NT2/D1 (cell line): ENCODE measurements around the gene MEIS2.

Source experiments
- YY1 ChIP-seq: IDR thresholded peaks from 2 replicates; pipeline ENCODE4 v1.6.1; 2011; ENCODE audit not compliant: insufficient read length, insufficient read depth
- ZNF274 ChIP-seq: IDR thresholded peaks from 2 replicates; pipeline ENCODE4 v1.6.1; 2011; ENCODE audit warnings: mild to moderate bottlenecking, low read depth, low read length

- TF ChIP-seq YY1 (no peak), ZNF274 (no peak)
Measured at GRCh38 chr15:36856339-36856973, 243.9 kb downstream of the MEIS2 start.
